GM12878 (cell line): ENCODE results near the gene TBC1D10A. TPM values are rescaled to one million over a fixed set of nuclear protein-coding genes. Genes with fewer than 3 reads are reported as not detected.

Source experiments
- ATAC-seq: fragments of 200-7000 bp; cut with Tn5 transposase; 3 replicates; pipeline ENCODE4 v1.9.1; 2020; ENCODE audit warnings: mild to moderate bottlenecking, moderate library complexity
- BruUV-seq: library from RNA; stranded (reverse); fragments of 400-500 nt; replicated peaks from 2 replicates; lab custom pipeline; 2021; lab: Mats Ljungman, UMichigan
- CTCF ChIA-PET: fragments of 300-600 bp; sonication (Branson Sonifier 250); formaldehyde crosslinking; extraction: SDS; loops from one replicate; lab custom pipeline; 2021; ENCODE audit warnings: inconsistent platforms; lab: Yijun Ruan, JAX
- POLR2A ChIA-PET: fragments of 350-600 bp; formaldehyde crosslinking; extraction: SDS; loops from one replicate; lab custom pipeline; 2021; ENCODE audit warnings: inconsistent platforms; lab: Charles Lee
- RAD21 ChIA-PET: fragments of 300-600 bp; sonication (Branson Sonifier 250); formaldehyde crosslinking; loops from one replicate; lab custom pipeline; 2023; ENCODE audit warnings: antibody characterized with exemption; ENCODE audit not compliant: unreplicated experiment; lab: Charles Lee
- SMC1A ChIA-PET: fragments of 300-600 bp; sonication (Branson Sonifier 250); formaldehyde crosslinking; loops from one replicate; lab custom pipeline; 2023; ENCODE audit not compliant: unreplicated experiment, uncharacterized antibody; lab: Charles Lee
- DNase-seq: peaks from one replicate; pipeline ENCODE4 v3.0.0-alpha.2; 2011; ENCODE audit warnings: low read depth, low spot score
- FAIRE-seq: peaks from 3 replicates; lab custom pipeline; 2011; peaks lifted over from hg19 to GRCh38; lab: Jason Lieb, UNC
- H2AFZ ChIP-seq: 2 replicates; pipeline ENCODE4 v1.6.0; 2011; ENCODE audit warnings: low read depth, low read length, control low read depth; ENCODE audit not compliant: control insufficient read depth
- H3K27ac ChIP-seq: 2 replicates; pipeline ENCODE4 v1.5.1; 2011; ENCODE audit warnings: control low read depth; ENCODE audit not compliant: control insufficient read depth, insufficient read depth
- H3K27me3 ChIP-seq, 2 experiments: replicated peaks in 1 of 2; 2 replicates each; pipeline versions ENCODE4 v1.6.0 to v1.6.1; 2011; ENCODE audit warnings: low read length in 1 of 2; ENCODE audit not compliant: control insufficient read depth in 2 of 2, insufficient read depth in 2 of 2
- H3K36me3 ChIP-seq, 2 experiments: 2 replicates each; pipeline ENCODE4 v1.5.1; 2011; ENCODE audit warnings: low read length in 1 of 2; ENCODE audit not compliant: control insufficient read depth in 2 of 2, insufficient read depth in 2 of 2
- H3K4me1 ChIP-seq: 2 replicates; pipeline ENCODE4 v1.6.1; 2011; ENCODE audit warnings: mild to moderate bottlenecking, low read length, moderate library complexity, mixed read lengths; ENCODE audit not compliant: control insufficient read depth, insufficient read depth
- H3K4me2 ChIP-seq: 2 replicates; pipeline ENCODE4 v1.6.0; 2011; ENCODE audit warnings: control low read depth; ENCODE audit not compliant: control insufficient read depth, insufficient read depth
- H3K4me3 ChIP-seq: fragments of 200-600 bp; sonication (generic); 2 replicates; pipeline ENCODE4 v1.5.1; 2016
- H3K79me2 ChIP-seq: 2 replicates; pipeline ENCODE4 v1.6.0; 2011; ENCODE audit warnings: low read length; ENCODE audit not compliant: control insufficient read depth, insufficient read depth
- H3K9ac ChIP-seq: 2 replicates; pipeline ENCODE4 v1.8.0; 2011; ENCODE audit warnings: low read length, control low read depth, mixed read lengths; ENCODE audit not compliant: control insufficient read depth, insufficient read depth
- H3K9me3 ChIP-seq: replicated peaks from 3 replicates; pipeline ENCODE4 v1.5.1; 2011; ENCODE audit warnings: mild to moderate bottlenecking, low read length; ENCODE audit not compliant: control insufficient read depth, insufficient read depth
- H4K20me1 ChIP-seq: 2 replicates; pipeline ENCODE4 v1.6.0; 2011; ENCODE audit not compliant: control insufficient read depth, insufficient read depth
- BMI1 ChIP-seq: fragments of 450-650 bp; IDR thresholded peaks from 2 replicates; pipeline ENCODE4 v1.6.1; 2016; ENCODE audit warnings: mild to moderate bottlenecking, moderate library complexity, borderline replicate concordance
- CHD2 ChIP-seq: IDR thresholded peaks from 2 replicates; pipeline ENCODE4 v1.6.1; 2011; ENCODE audit warnings: low read depth, low read length, improper control_type of control experiment, borderline replicate concordance
- DPF2 ChIP-seq: fragments of 450-650 bp; IDR thresholded peaks from 2 replicates; pipeline ENCODE4 v1.6.1; 2017; ENCODE audit warnings: mild to moderate bottlenecking
- E2F8 ChIP-seq: fragments of 450-650 bp; IDR thresholded peaks from 2 replicates; pipeline ENCODE4 v1.6.1; 2018; ENCODE audit warnings: mild to moderate bottlenecking, low read depth, moderate library complexity; ENCODE audit not compliant: partially characterized antibody
- ELK1 ChIP-seq: IDR thresholded peaks from 2 replicates; pipeline ENCODE4 v1.6.1; 2012; ENCODE audit warnings: low read depth, low read length, improper control_type of control experiment
- IRF3 ChIP-seq: fragments of 450-650 bp; IDR thresholded peaks from 2 replicates; pipeline ENCODE4 v1.6.1; 2014; ENCODE audit warnings: mild to moderate bottlenecking
- POLR2AphosphoS5 ChIP-seq: IDR thresholded peaks from 2 replicates; pipeline ENCODE4 v1.6.1; 2011; ENCODE audit warnings: mild to moderate bottlenecking, low read length, inconsistent platforms
- PRDM15 ChIP-seq: fragments of 450-650 bp; formaldehyde crosslinking; IDR thresholded peaks from 2 replicates; pipeline ENCODE4 v1.4.0; 2020; ENCODE audit warnings: mild to moderate bottlenecking, moderate library complexity
- SMAD5 ChIP-seq: IDR thresholded peaks from 2 replicates; pipeline ENCODE4 v1.6.1; 2016; ENCODE audit warnings: antibody characterized with exemption, low read depth
- TAF1 ChIP-seq: IDR thresholded peaks from 2 replicates; pipeline ENCODE4 v1.6.1; 2011; ENCODE audit warnings: mild to moderate bottlenecking, low read depth, low read length, borderline replicate concordance
- YY1 ChIP-seq: IDR thresholded peaks from 2 replicates; pipeline ENCODE4 v1.6.1; 2011; ENCODE audit warnings: low read depth, mild to moderate bottlenecking, low read length
- ZBED1 ChIP-seq: IDR thresholded peaks from 2 replicates; pipeline ENCODE4 v1.6.1; 2016; ENCODE audit warnings: borderline replicate concordance
- WGBS: methylation state at CpG from one replicate; pipeline ENCODE4 v1.1.6; 2016; ENCODE audit warnings: low lambda C conversion rate; ENCODE audit not compliant: insufficient replicate concordance, insufficient coverage; ENCODE audit errors: missing lambda C conversion rate; 5-methylcytosine and 5-hydroxymethylcytosine counted together
- in situ Hi-C: fragments of 300-500 bp; cut with MboI; formaldehyde crosslinking; loops from 9 replicates; pipeline ENCODE4 v1.14.3; 2018; ENCODE audit warnings: mixed read lengths
- intact Hi-C: fragments of 100-400 bp; cut with micrococcal nuclease; formaldehyde crosslinking; loops from one replicate; pipeline ENCODE4 v1.14.2; 2022; ENCODE audit not compliant: unreplicated experiment
- polyA plus RNA-seq, 11 experiments: library from polyadenylated mRNA; depleted of rRNA in 4 of 11; unstranded in 6 of 11; stranded (reverse) in 5 of 11; fragments of >200 nt; fragmentation: Nextera tagmentation in 4 of 11; fragmentation: Illumina TruSeq in 1 of 11; extraction: Ambion mirVana in 4 of 11; extraction: Trizol in 1 of 11; gene quantifications; 1 replicate in 1 of 11; 2 replicates in 10 of 11; pipeline versions ENCODE4 v1.2.1 to v1.2.3, GENCODE V29; 2011 to 2016; ENCODE audit warnings: inconsistent platforms in 2 of 11, missing spikeins in 2 of 11, low read depth in 1 of 11
- total RNA-seq, 4 experiments: library from RNA; depleted of rRNA in 3 of 4; stranded (reverse); fragments of >200 nt in 3 of 4; fragmentation: Illumina TruSeq in 1 of 4; extraction: Trizol in 1 of 4; gene quantifications; 2 replicates each; pipeline versions ENCODE4 v1.2.1 to v1.2.3, GENCODE V29; 2013 to 2021

The TBC1D10A gene
- total and polyA plus RNA-seq, 10 of the 15 experiments (the other 5 are each of a cell fraction or from before 2014, with no cell fraction given), result 0.27 to 25.7 (median 15.3) TPM

GRCh38 chr22:30260682-30261081, 66.1 kb downstream of the TBC1D10A start:
- in situ Hi-C loops (loop anchor here (5.0 kb wide), 1 partner anchor 153 kb away; no protein-coding TSS in a partner anchor), intact Hi-C loops (no loop called here)

More at GRCh38 chr22:30260682-30261081, 66.1 kb downstream of the TBC1D10A start:
- H3K79me2 ChIP-seq, result no peaks in the 10 kb centered on the region
- ChIA-PET RAD21 (interaction anchor here (3.1 to 4.0 kb wide), 2 partner anchors 27 to 127 kb away, joined by 9 to 31 read pairs; partner anchors contain the start of genes CASTOR1 and RNF215), POLR2A (no interaction called here), SMC1A (interaction anchor here (0.8 to 1.3 kb wide), 4 partner anchors 27 to 152 kb away, joined by 3 to 4 read pairs (median 4); no protein-coding TSS in a partner anchor), CTCF (interaction anchor here (0.8 to 3.1 kb wide), 5 partner anchors 24 to 148 kb away, joined by 3 to 21 read pairs (median 5); no protein-coding TSS in a partner anchor)
- no peaks in the 10 kb centered on the region for H4K20me1 ChIP-seq
- no TSS peak for BruUV-seq
- no peak overlapping the region for H3K4me2 ChIP-seq
- no peaks in the 10 kb centered on the region for H3K27me3 ChIP-seq
- H3K4me3 ChIP-seq, result no peak overlapping the region
- H2AFZ ChIP-seq, result no peak overlapping the region
- DNase-seq, result no peak
- no peaks in the 10 kb centered on the region for H3K9me3 ChIP-seq
- no peaks in the 10 kb centered on the region for H3K36me3 ChIP-seq
- no peak overlapping the region for H3K27ac ChIP-seq
- ATAC-seq, result no peak
- H3K4me1 ChIP-seq, result peaks cover 4% of the 10 kb centered on the region; the same call in 1 of the 2 replicates
- TF ChIP-seq YY1 (no peak), CHD2 (no peak), DPF2 (no peak), PRDM15 (CRISPR knock-in tag) (no peak), IRF3 (no peak), POLR2AphosphoS5 (no peak), E2F8 (no peak), TAF1 (no peak), ZBED1 (no peak), ELK1 (no peak), BMI1 (no peak), SMAD5 (no peak)
- no peak for FAIRE-seq
- H3K9ac ChIP-seq, result no peak overlapping the region
- 57% methylated on average over 8 of the region's 8 CpGs for WGBS
